ENCODE results near the gene FKBP1A. TPM values are rescaled to one million over a fixed set of nuclear protein-coding genes. Genes with fewer than 3 reads are reported as not detected.

The FKBP1A gene
- total and polyA plus RNA-seq, 2 donors from 2014 or later = 220 to 260 TPM

- no peak for DNase-seq
- Histone ChIP-seq H3K9me3 (ENCODE audit: control insufficient read depth in 2 of 3, insufficient read depth in 1 of 3, low read length in 3 of 3) (peaks cover 0 to 4% (median 0%) of the 10 kb centered on the region in 3 donors), H3K4me3 (ENCODE audit: low read length in 3 of 3) (no peak overlapping the region), H3K4me1 (ENCODE audit: control insufficient read depth in 2 of 3, insufficient read depth in 2 of 3, low read depth in 1 of 3, low read length in 3 of 3) (no peaks in the 10 kb centered on the region), H3K27ac (ENCODE audit: low read depth in 2 of 2, low read length in 2 of 2) (no peak overlapping the region), H3K36me3 (ENCODE audit: control insufficient read depth in 2 of 3, insufficient read depth in 3 of 3, low read length in 3 of 3) (no peaks in the 10 kb centered on the region), H3K9ac (ENCODE audit: low read length in 3 of 3) (no peak overlapping the region), H3K27me3 (ENCODE audit: control insufficient read depth, insufficient read depth, low read length) (no peaks in the 10 kb centered on the region)
- TF ChIP-seq CTCF (IDR thresholded peaks at IDR 0.05; ENCODE audit: borderline replicate concordance, extremely low read depth, insufficient read depth) = no peak
- FAIRE-seq = no peak
- intact Hi-C loops (cut with DNase I) = no loop called here
These were observed 31.5 kb upstream of the FKBP1A start for GRCh38 chr20:1424336-1424735.

GRCh38 chr20:1423625-1424106 lies 30.8 kb upstream of the FKBP1A start:
- FAIRE-seq = no peak
- Histone ChIP-seq H3K27me3 (ENCODE audit: control insufficient read depth, insufficient read depth, low read length) (no peaks in the 10 kb centered on the region), H3K9me3 (ENCODE audit: control insufficient read depth in 2 of 3, insufficient read depth in 1 of 3, low read length in 3 of 3) (peaks cover 0 to 4% (median 0%) of the 10 kb centered on the region in 3 donors), H3K4me1 (ENCODE audit: control insufficient read depth in 2 of 3, insufficient read depth in 2 of 3, low read depth in 1 of 3, low read length in 3 of 3) (no peaks in the 10 kb centered on the region), H3K27ac (ENCODE audit: low read depth in 2 of 2, low read length in 2 of 2) (no peak overlapping the region), H3K9ac (ENCODE audit: low read length in 3 of 3) (no peak overlapping the region), H3K4me3 (ENCODE audit: low read length in 3 of 3) (no peak overlapping the region), H3K36me3 (ENCODE audit: control insufficient read depth in 2 of 3, insufficient read depth in 3 of 3, low read length in 3 of 3) (no peaks in the 10 kb centered on the region)
- intact Hi-C loops (cut with DNase I) = no loop called here
- TF ChIP-seq CTCF (IDR thresholded peaks at IDR 0.05; ENCODE audit: borderline replicate concordance, extremely low read depth, insufficient read depth) = no peak
- DNase-seq = peak in 4 of 5 donors; percentile 50 to 76 (median 72)

DNA sequence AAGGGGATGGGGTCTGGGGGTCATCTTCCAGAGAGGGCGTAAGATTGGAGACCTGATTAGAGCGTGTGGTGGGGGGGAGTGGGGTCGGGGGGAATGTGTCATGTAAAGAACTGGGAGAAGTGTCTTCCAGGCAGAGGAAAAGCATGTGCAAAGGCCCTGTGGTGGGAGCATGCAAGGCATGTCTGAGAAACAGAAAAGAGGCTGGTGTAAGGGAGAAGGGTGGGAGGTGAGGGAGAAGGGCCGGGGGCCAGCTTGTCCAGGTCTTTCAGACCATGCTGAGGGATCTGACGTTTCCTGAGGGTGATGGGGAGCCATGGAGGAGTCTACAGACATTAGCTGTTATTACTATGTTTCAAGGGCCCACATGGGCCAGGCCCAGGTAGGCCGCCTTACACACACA lies 30.4 kb upstream of the FKBP1A start:
- H3K4me3 ChIP-seq (ENCODE audit: low read length in 3 of 3) = no peak overlapping the region
- no peak overlapping the region for H3K27ac ChIP-seq (ENCODE audit: low read depth in 2 of 2, low read length in 2 of 2)
- intact Hi-C loops (cut with DNase I) = no loop called here
- H3K9ac ChIP-seq (ENCODE audit: low read length in 3 of 3) = no peak overlapping the region
- TF ChIP-seq CTCF (IDR thresholded peaks at IDR 0.05; ENCODE audit: borderline replicate concordance, extremely low read depth, insufficient read depth) = no peak
- H3K4me1 ChIP-seq (ENCODE audit: control insufficient read depth in 2 of 3, insufficient read depth in 2 of 3, low read depth in 1 of 3, low read length in 3 of 3) = no peaks in the 10 kb centered on the region
- H3K27me3 ChIP-seq (ENCODE audit: control insufficient read depth, insufficient read depth, low read length) = no peaks in the 10 kb centered on the region
- no peak for DNase-seq
- H3K9me3 ChIP-seq (ENCODE audit: control insufficient read depth in 2 of 3, insufficient read depth in 1 of 3, low read length in 3 of 3) = peaks cover 0 to 4% (median 0%) of the 10 kb centered on the region in 3 donors
- no peaks in the 10 kb centered on the region for H3K36me3 ChIP-seq (ENCODE audit: control insufficient read depth in 2 of 3, insufficient read depth in 3 of 3, low read length in 3 of 3)
- no peak for FAIRE-seq

DNA sequence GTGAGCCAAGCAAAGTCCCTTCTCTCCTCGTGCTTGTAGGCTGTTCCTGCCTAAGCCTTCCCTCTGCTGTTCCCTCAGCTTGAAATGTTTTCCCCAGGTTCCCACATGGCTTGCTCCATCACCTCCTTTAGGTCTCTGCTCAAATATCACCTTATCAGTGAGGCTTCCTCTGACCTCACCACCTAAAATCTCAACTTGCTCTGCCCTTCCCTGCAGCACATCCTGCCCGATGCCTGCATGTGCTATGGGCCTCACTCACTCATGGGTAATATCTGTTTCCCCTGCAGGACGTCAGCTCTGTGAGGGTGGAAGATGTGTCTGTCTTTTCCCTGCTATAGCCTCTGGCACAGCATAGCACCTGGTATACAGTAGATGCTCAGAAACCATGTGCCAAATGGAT lies 29.9 kb upstream of the FKBP1A start:
- no peak for TF ChIP-seq CTCF (IDR thresholded peaks at IDR 0.05; ENCODE audit: borderline replicate concordance, extremely low read depth, insufficient read depth)
- Histone ChIP-seq H3K27me3 (ENCODE audit: control insufficient read depth, insufficient read depth, low read length) (no peaks in the 10 kb centered on the region), H3K9me3 (ENCODE audit: control insufficient read depth in 2 of 3, insufficient read depth in 1 of 3, low read length in 3 of 3) (peaks cover 0 to 4% (median 0%) of the 10 kb centered on the region in 3 donors), H3K9ac (ENCODE audit: low read length in 3 of 3) (no peak overlapping the region), H3K27ac (ENCODE audit: low read depth in 2 of 2, low read length in 2 of 2) (no peak overlapping the region), H3K4me3 (ENCODE audit: low read length in 3 of 3) (no peak overlapping the region), H3K4me1 (ENCODE audit: control insufficient read depth in 2 of 3, insufficient read depth in 2 of 3, low read depth in 1 of 3, low read length in 3 of 3) (no peaks in the 10 kb centered on the region), H3K36me3 (ENCODE audit: control insufficient read depth in 2 of 3, insufficient read depth in 3 of 3, low read length in 3 of 3) (no peaks in the 10 kb centered on the region)
- intact Hi-C loops (cut with DNase I) = no loop called here
- DNase-seq = no peak
- FAIRE-seq = no peak

All from kidney (tissue), 14 donors.